Osteoblast (primary cell): ENCODE results near the gene MVK. TPM values are rescaled to one million over a fixed set of nuclear protein-coding genes. Genes with fewer than 3 reads are reported as not detected.

Experiments
- DNase-seq: peaks from one replicate; pipeline ENCODE4 v3.0.0; 2011; ENCODE audit warnings: low spot score, mixed read lengths; ENCODE audit not compliant: insufficient read length; ENCODE audit errors: missing footprints
- H2AFZ ChIP-seq: 2 replicates; pipeline ENCODE4 v1.6.0; 2011; ENCODE audit warnings: mild to moderate bottlenecking, low read length
- H3K27ac ChIP-seq: 2 replicates; pipeline ENCODE4 v1.5.1; 2011; ENCODE audit warnings: mild to moderate bottlenecking, low read depth, low read length, moderate library complexity
- H3K27me3 ChIP-seq: 2 replicates; pipeline ENCODE4 v1.6.0; 2012; ENCODE audit warnings: mild to moderate bottlenecking, control low read depth, inconsistent platforms, low read length, moderate library complexity; ENCODE audit not compliant: insufficient read depth
- H3K36me3 ChIP-seq: 2 replicates; pipeline ENCODE4 v1.5.1; 2011; ENCODE audit warnings: mild to moderate bottlenecking, low read length, control low read depth, moderate library complexity; ENCODE audit not compliant: insufficient read depth
- H3K4me1 ChIP-seq: 2 replicates; pipeline ENCODE4 v1.5.1; 2011; ENCODE audit warnings: mild to moderate bottlenecking, low read length, control low read depth, moderate library complexity; ENCODE audit not compliant: insufficient read depth
- H3K4me2 ChIP-seq: 2 replicates; pipeline ENCODE4 v1.6.0; 2011; ENCODE audit warnings: mild to moderate bottlenecking, low read length; ENCODE audit not compliant: insufficient read depth
- H3K4me3 ChIP-seq: fragments of 200-600 bp; sonication (generic); 3 replicates; pipeline ENCODE4 v1.5.1; 2012; ENCODE audit warnings: mild to moderate bottlenecking, low read length, inconsistent platforms; ENCODE audit not compliant: insufficient read depth
- H3K79me2 ChIP-seq: 2 replicates; pipeline ENCODE4 v1.6.0; 2012; ENCODE audit warnings: mild to moderate bottlenecking, low read length, control low read depth, inconsistent platforms; ENCODE audit not compliant: insufficient read depth
- H3K9me3 ChIP-seq: 2 replicates; pipeline ENCODE4 v1.5.1; 2011; ENCODE audit warnings: low read depth, low read length, control low read depth
- H4K20me1 ChIP-seq: 2 replicates; pipeline ENCODE4 v1.6.0; 2012; ENCODE audit warnings: mild to moderate bottlenecking, low read length, control low read depth; ENCODE audit not compliant: insufficient read depth
- total RNA-seq: library from RNA; depleted of rRNA; stranded (reverse); fragments of >200 nt; gene quantifications from 2 replicates; pipeline ENCODE4 v1.2.3, GENCODE V29; 2012
- TF ChIP-seq, protein P1 (sequence below): IDR thresholded peaks from 2 replicates; pipeline ENCODE4 v1.5.1; 2011; ENCODE audit warnings: mild to moderate bottlenecking, low read depth, low read length, moderate library complexity; ENCODE audit errors: extremely low read depth

MVK gene
- total RNA-seq, 1 donor, result 31.1 TPM

GRCh38 chr12:109608793-109609192, 35.2 kb downstream of the MVK start:
- peaks cover 23% of the 10 kb centered on the region for H3K27me3 ChIP-seq
- H3K4me2 ChIP-seq, result no peak overlapping the region
- no peak overlapping the region for H2AFZ ChIP-seq
- H3K79me2 ChIP-seq, result no peaks in the 10 kb centered on the region
- H3K9me3 ChIP-seq, result no peaks in the 10 kb centered on the region
- no peak for DNase-seq
- H3K27ac ChIP-seq, result no peak overlapping the region
- TF ChIP-seq, protein P1, sequence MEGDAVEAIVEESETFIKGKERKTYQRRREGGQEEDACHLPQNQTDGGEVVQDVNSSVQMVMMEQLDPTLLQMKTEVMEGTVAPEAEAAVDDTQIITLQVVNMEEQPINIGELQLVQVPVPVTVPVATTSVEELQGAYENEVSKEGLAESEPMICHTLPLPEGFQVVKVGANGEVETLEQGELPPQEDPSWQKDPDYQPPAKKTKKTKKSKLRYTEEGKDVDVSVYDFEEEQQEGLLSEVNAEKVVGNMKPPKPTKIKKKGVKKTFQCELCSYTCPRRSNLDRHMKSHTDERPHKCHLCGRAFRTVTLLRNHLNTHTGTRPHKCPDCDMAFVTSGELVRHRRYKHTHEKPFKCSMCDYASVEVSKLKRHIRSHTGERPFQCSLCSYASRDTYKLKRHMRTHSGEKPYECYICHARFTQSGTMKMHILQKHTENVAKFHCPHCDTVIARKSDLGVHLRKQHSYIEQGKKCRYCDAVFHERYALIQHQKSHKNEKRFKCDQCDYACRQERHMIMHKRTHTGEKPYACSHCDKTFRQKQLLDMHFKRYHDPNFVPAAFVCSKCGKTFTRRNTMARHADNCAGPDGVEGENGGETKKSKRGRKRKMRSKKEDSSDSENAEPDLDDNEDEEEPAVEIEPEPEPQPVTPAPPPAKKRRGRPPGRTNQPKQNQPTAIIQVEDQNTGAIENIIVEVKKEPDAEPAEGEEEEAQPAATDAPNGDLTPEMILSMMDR, result no peak
- H3K4me1 ChIP-seq, result no peaks in the 10 kb centered on the region
- H4K20me1 ChIP-seq, result no peaks in the 10 kb centered on the region
- no peaks in the 10 kb centered on the region for H3K36me3 ChIP-seq
- H3K4me3 ChIP-seq, result no peak overlapping the region

GRCh38 chr12:109609342-109609741, 35.7 kb downstream of the MVK start:
- H3K4me1 ChIP-seq, result no peaks in the 10 kb centered on the region
- no peaks in the 10 kb centered on the region for H4K20me1 ChIP-seq
- H3K4me2 ChIP-seq, result no peak overlapping the region
- no peak overlapping the region for H3K27ac ChIP-seq
- no peak for DNase-seq
- H3K4me3 ChIP-seq, result no peak overlapping the region
- H3K36me3 ChIP-seq, result no peaks in the 10 kb centered on the region
- H2AFZ ChIP-seq, result no peak overlapping the region
- TF ChIP-seq, protein P1, result no peak
- no peaks in the 10 kb centered on the region for H3K79me2 ChIP-seq
- H3K9me3 ChIP-seq, result no peaks in the 10 kb centered on the region
- peaks cover 25% of the 10 kb centered on the region for H3K27me3 ChIP-seq

- H3K79me2 ChIP-seq, result no peaks in the 10 kb centered on the region
- TF ChIP-seq, protein P1, result no peak
- no peak overlapping the region for H3K4me3 ChIP-seq
- no peak overlapping the region for H3K4me2 ChIP-seq
- no peak overlapping the region for H2AFZ ChIP-seq
- no peaks in the 10 kb centered on the region for H3K36me3 ChIP-seq
- H3K27ac ChIP-seq, result no peak overlapping the region
- no peak for DNase-seq
- no peaks in the 10 kb centered on the region for H4K20me1 ChIP-seq
- H3K27me3 ChIP-seq, result peaks cover 33% of the 10 kb centered on the region
- H3K4me1 ChIP-seq, result no peaks in the 10 kb centered on the region
- no peaks in the 10 kb centered on the region for H3K9me3 ChIP-seq
These were observed 36.9 kb downstream of the MVK start for GRCh38 chr12:109610523-109610922.

GRCh38 chr12:109611223-109611622, 37.6 kb downstream of the MVK start:
- no peaks in the 10 kb centered on the region for H3K36me3 ChIP-seq
- H3K79me2 ChIP-seq, result no peaks in the 10 kb centered on the region
- H4K20me1 ChIP-seq, result no peaks in the 10 kb centered on the region
- no peak overlapping the region for H3K4me3 ChIP-seq
- peak; percentile 85 for DNase-seq
- no peaks in the 10 kb centered on the region for H3K9me3 ChIP-seq
- H3K4me1 ChIP-seq, result no peaks in the 10 kb centered on the region
- no peak overlapping the region for H2AFZ ChIP-seq
- peaks cover 36% of the 10 kb centered on the region for H3K27me3 ChIP-seq
- H3K4me2 ChIP-seq, result no peak overlapping the region
- H3K27ac ChIP-seq, result no peak overlapping the region
- TF ChIP-seq, protein P1, result no peak
